Activated CD8-positive, alpha-beta T cell treated with anti-CD3 and anti-CD28 coated beads for 36 hours (primary cell): ENCODE measurements around the gene PTPRD. TPM values are rescaled to one million over a fixed set of nuclear protein-coding genes. Genes with fewer than 3 reads are reported as not detected.

Experiments used
- ATAC-seq: fragments of 200-7000 bp; cut with Tn5 transposase; one replicate; pipeline ENCODE4 v1.10.0; 2021; ENCODE audit warnings: mild to moderate bottlenecking, moderate library complexity
- CTCF ChIA-PET: fragments of 350-600 bp; sonication (Branson Sonifier 250); formaldehyde crosslinking; loops from one replicate; lab custom pipeline; 2021; ENCODE audit warnings: antibody characterized with exemption; lab: Charles Lee
- POLR2A ChIA-PET: fragments of 350-600 bp; sonication (Branson Sonifier 250); formaldehyde crosslinking; loops from one replicate; lab custom pipeline; 2021; ENCODE audit warnings: antibody characterized with exemption; lab: Charles Lee
- DNase-seq: peaks from one replicate; pipeline ENCODE4 v3.0.0-alpha.2; 2020
- H3K27ac Mint-ChIP-seq: one replicate; pipeline ENCODE4 v1.8.0; 2021; ENCODE audit warnings: mild to moderate bottlenecking, mixed read lengths
- H3K27me3 Mint-ChIP-seq: one replicate; pipeline ENCODE4 v1.8.0; 2021; ENCODE audit warnings: mixed read lengths
- H3K36me3 Mint-ChIP-seq: one replicate; pipeline ENCODE4 v1.8.0; 2021; ENCODE audit warnings: low read depth, mixed read lengths
- H3K4me1 Mint-ChIP-seq: one replicate; pipeline ENCODE4 v1.8.0; 2021; ENCODE audit warnings: low read depth, mixed read lengths
- H3K4me3 Mint-ChIP-seq: one replicate; pipeline ENCODE4 v1.8.0; 2021; ENCODE audit warnings: mild to moderate bottlenecking, moderate library complexity, mixed read lengths
- H3K9me3 Mint-ChIP-seq: one replicate; pipeline ENCODE4 v1.8.0; 2021; ENCODE audit warnings: mixed read lengths
- intact Hi-C: fragments of 100-400 bp; cut with micrococcal nuclease; formaldehyde crosslinking; loops from one replicate; pipeline ENCODE4 v1.10.0; 2022
- total RNA-seq, 2 experiments: library from RNA; stranded (reverse); gene quantifications; one replicate each; pipeline ENCODE4 v1.2.3, GENCODE V29; 2021
- TF ChIP-seq, protein P1 (sequence below): fragments of 200-600 bp; IDR thresholded peaks from one replicate; pipeline ENCODE4 v1.8.0; 2022; ENCODE audit warnings: antibody characterized with exemption, mild to moderate bottlenecking

The PTPRD gene
- total RNA-seq, 2 experiments from 2014 or later, result not detected

DNA sequence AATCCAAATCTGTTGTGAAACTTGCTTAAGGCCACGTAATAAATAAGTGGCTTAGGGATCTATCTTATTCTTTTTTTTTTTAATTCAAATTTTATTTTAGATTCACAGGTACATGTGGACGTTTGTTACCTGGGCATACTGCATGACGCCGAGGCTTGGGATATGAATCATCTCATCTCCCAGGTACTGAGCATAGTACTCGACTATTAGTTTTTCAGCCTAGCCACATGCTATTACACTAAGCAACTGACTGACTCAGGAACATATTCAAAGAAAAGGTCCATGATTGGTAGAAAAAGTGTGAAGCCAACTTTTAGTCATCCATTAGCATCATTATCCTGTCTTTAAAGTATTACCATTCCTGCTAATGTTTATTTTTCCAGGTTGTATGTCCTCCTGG lies 1709.7 kb downstream of the PTPRD start:
- peaks cover 3% of the 10 kb centered on the region for H3K9me3 Mint-ChIP-seq
- H3K27ac Mint-ChIP-seq, result no peak overlapping the region
- TF ChIP-seq, protein P1, sequence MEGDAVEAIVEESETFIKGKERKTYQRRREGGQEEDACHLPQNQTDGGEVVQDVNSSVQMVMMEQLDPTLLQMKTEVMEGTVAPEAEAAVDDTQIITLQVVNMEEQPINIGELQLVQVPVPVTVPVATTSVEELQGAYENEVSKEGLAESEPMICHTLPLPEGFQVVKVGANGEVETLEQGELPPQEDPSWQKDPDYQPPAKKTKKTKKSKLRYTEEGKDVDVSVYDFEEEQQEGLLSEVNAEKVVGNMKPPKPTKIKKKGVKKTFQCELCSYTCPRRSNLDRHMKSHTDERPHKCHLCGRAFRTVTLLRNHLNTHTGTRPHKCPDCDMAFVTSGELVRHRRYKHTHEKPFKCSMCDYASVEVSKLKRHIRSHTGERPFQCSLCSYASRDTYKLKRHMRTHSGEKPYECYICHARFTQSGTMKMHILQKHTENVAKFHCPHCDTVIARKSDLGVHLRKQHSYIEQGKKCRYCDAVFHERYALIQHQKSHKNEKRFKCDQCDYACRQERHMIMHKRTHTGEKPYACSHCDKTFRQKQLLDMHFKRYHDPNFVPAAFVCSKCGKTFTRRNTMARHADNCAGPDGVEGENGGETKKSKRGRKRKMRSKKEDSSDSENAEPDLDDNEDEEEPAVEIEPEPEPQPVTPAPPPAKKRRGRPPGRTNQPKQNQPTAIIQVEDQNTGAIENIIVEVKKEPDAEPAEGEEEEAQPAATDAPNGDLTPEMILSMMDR, result no peak
- no peak for ATAC-seq
- CTCF ChIA-PET, result no interaction called here
- no peaks in the 10 kb centered on the region for H3K4me1 Mint-ChIP-seq
- POLR2A ChIA-PET, result interaction anchor here (0.6 kb wide), 1 partner anchor 21 kb away, joined by 3 read pairs; no protein-coding TSS in a partner anchor
- H3K36me3 Mint-ChIP-seq, result no peaks in the 10 kb centered on the region
- no peak overlapping the region for H3K4me3 Mint-ChIP-seq
- H3K27me3 Mint-ChIP-seq, result no peaks in the 10 kb centered on the region
- DNase-seq, result no peak
- intact Hi-C loops, result no loop called here

GRCh38 chr9:8901146-8901545 lies 1711.7 kb downstream of the PTPRD start:
- CTCF ChIA-PET, result no interaction called here
- no peak overlapping the region for H3K27ac Mint-ChIP-seq
- POLR2A ChIA-PET, result interaction anchor here (0.6 kb wide), 1 partner anchor 40 kb away, joined by 3 read pairs; no protein-coding TSS in a partner anchor
- TF ChIP-seq, protein P1, result no peak
- intact Hi-C loops, result no loop called here
- DNase-seq (no peak), ATAC-seq (no peak)
- no peaks in the 10 kb centered on the region for H3K36me3 Mint-ChIP-seq
- H3K9me3 Mint-ChIP-seq, result no peaks in the 10 kb centered on the region
- H3K27me3 Mint-ChIP-seq, result no peaks in the 10 kb centered on the region
- no peaks in the 10 kb centered on the region for H3K4me1 Mint-ChIP-seq
- no peak overlapping the region for H3K4me3 Mint-ChIP-seq

- Mint-ChIP-seq H3K9me3 (no peaks in the 10 kb centered on the region), H3K27ac (no peak overlapping the region), H3K4me3 (no peak overlapping the region), H3K4me1 (no peaks in the 10 kb centered on the region), H3K27me3 (peaks cover 2% of the 10 kb centered on the region), H3K36me3 (no peaks in the 10 kb centered on the region)
- ATAC-seq (no peak), DNase-seq (no peak)
- ChIA-PET POLR2A (no interaction called here), CTCF (no interaction called here)
- TF ChIP-seq, protein P1, result no peak
- intact Hi-C loops, result no loop called here
Observed at GRCh38 chr9:8899511-8899910, 1713.3 kb downstream of the PTPRD start.

DNA sequence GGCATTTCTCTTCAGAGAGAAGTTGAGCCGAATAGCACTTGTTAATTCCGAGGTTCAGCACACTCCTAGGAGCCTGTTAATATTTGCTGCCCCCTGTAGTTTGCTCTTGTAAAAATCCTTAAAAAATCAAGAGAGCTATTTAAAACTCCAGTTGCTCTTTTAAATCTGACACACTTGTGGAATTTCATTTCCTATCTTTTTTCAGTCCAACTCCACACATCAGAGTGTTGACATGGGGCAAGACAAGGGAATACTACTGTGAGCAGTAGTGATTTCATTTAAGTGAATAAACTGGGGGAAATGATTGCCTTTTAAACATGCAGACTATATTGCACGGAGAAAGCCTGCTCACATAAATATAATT lies 1717.0 kb downstream of the PTPRD start:
- DNase-seq, result peak; percentile 2

DNA sequence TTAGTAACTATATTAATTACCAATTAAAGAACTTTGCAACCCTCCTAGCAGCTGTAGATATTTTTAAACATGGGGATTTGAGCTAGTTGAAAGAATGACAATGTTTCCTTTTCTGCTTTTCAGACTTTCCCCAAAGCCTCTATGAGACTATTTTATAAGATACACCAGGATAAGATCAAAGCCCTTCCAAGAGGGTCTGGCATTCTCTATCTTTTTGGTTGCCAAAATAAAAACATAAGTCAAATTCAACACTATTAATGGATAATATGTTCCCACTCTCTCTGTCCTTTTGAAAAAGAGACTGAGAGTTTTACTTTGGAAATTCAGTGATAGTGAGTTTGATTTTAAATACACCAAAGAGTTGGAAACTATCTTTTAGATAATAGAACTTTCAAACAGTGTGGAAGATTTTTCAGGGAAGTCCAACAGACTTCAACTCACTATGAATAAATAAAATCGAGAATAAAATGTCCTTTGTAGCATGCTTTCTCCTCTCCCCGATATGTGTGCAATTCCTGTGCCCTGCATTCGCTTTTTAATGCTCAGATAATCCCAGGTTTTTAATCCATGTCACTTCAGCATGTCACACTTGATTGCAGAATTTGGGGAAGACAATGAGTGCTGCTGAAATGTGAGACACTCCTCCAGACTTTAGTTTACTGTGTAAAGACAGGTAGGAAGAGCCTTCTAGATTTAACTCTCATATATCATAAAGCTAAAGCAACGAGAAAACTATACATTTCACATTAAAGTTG lies 1717.5 kb downstream of the PTPRD start:
- ChIA-PET CTCF (interaction anchor here (0.8 to 1.2 kb wide), 5 partner anchors 9 to 1048 kb away, joined by 3 to 4 read pairs (median 3); no protein-coding TSS in a partner anchor), POLR2A (no interaction called here)
- no peaks in the 10 kb centered on the region for H3K36me3 Mint-ChIP-seq
- H3K27ac Mint-ChIP-seq, result no peak overlapping the region
- H3K4me1 Mint-ChIP-seq, result no peaks in the 10 kb centered on the region
- H3K27me3 Mint-ChIP-seq, result peaks cover 2% of the 10 kb centered on the region
- no peak for ATAC-seq
- no peaks in the 10 kb centered on the region for H3K9me3 Mint-ChIP-seq
- TF ChIP-seq, protein P1, result no peak
- DNase-seq, result no peak
- intact Hi-C loops, result no loop called here
- no peak overlapping the region for H3K4me3 Mint-ChIP-seq

More for the DNA sequence above, 1717.0 kb downstream of the PTPRD start:
- Mint-ChIP-seq H3K36me3 (no peaks in the 10 kb centered on the region), H3K9me3 (no peaks in the 10 kb centered on the region), H3K4me1 (no peaks in the 10 kb centered on the region), H3K27ac (no peak overlapping the region), H3K4me3 (no peak overlapping the region), H3K27me3 (peaks cover 2% of the 10 kb centered on the region)
- intact Hi-C loops, result no loop called here
- ChIA-PET CTCF (interaction anchor here (0.8 to 1.2 kb wide), 6 partner anchors 9 to 1047 kb away, joined by 3 to 4 read pairs (median 3); no protein-coding TSS in a partner anchor), POLR2A (no interaction called here)
- TF ChIP-seq, protein P1, result peak; percentile 49
- no peak for ATAC-seq
